Osteoblast (primary cell): ENCODE data around the gene SMS. TPM values are rescaled to one million over a fixed set of nuclear protein-coding genes. Genes with fewer than 3 reads are reported as not detected.
A peak's percentile ranks its signal among the peaks of the same experiment; 100 is the strongest.

ENCODE experiments used
- DNase-seq: peaks from one replicate; pipeline ENCODE4 v3.0.0; 2011; ENCODE audit warnings: low spot score, mixed read lengths; ENCODE audit not compliant: insufficient read length; ENCODE audit errors: missing footprints
- H2AFZ ChIP-seq: 2 replicates; pipeline ENCODE4 v1.6.0; 2011; ENCODE audit warnings: mild to moderate bottlenecking, low read length
- H3K27ac ChIP-seq: 2 replicates; pipeline ENCODE4 v1.5.1; 2011; ENCODE audit warnings: mild to moderate bottlenecking, low read depth, low read length, moderate library complexity
- H3K27me3 ChIP-seq: 2 replicates; pipeline ENCODE4 v1.6.0; 2012; ENCODE audit warnings: mild to moderate bottlenecking, control low read depth, inconsistent platforms, low read length, moderate library complexity; ENCODE audit not compliant: insufficient read depth
- H3K36me3 ChIP-seq: 2 replicates; pipeline ENCODE4 v1.5.1; 2011; ENCODE audit warnings: mild to moderate bottlenecking, low read length, control low read depth, moderate library complexity; ENCODE audit not compliant: insufficient read depth
- H3K4me1 ChIP-seq: 2 replicates; pipeline ENCODE4 v1.5.1; 2011; ENCODE audit warnings: mild to moderate bottlenecking, low read length, control low read depth, moderate library complexity; ENCODE audit not compliant: insufficient read depth
- H3K4me2 ChIP-seq: 2 replicates; pipeline ENCODE4 v1.6.0; 2011; ENCODE audit warnings: mild to moderate bottlenecking, low read length; ENCODE audit not compliant: insufficient read depth
- H3K4me3 ChIP-seq: fragments of 200-600 bp; sonication (generic); 3 replicates; pipeline ENCODE4 v1.5.1; 2012; ENCODE audit warnings: mild to moderate bottlenecking, low read length, inconsistent platforms; ENCODE audit not compliant: insufficient read depth
- H3K79me2 ChIP-seq: 2 replicates; pipeline ENCODE4 v1.6.0; 2012; ENCODE audit warnings: mild to moderate bottlenecking, low read length, control low read depth, inconsistent platforms; ENCODE audit not compliant: insufficient read depth
- H3K9me3 ChIP-seq: 2 replicates; pipeline ENCODE4 v1.5.1; 2011; ENCODE audit warnings: low read depth, low read length, control low read depth
- H4K20me1 ChIP-seq: 2 replicates; pipeline ENCODE4 v1.6.0; 2012; ENCODE audit warnings: mild to moderate bottlenecking, low read length, control low read depth; ENCODE audit not compliant: insufficient read depth
- CTCF ChIP-seq: IDR thresholded peaks from 2 replicates; pipeline ENCODE4 v1.5.1; 2011; ENCODE audit warnings: mild to moderate bottlenecking, low read depth, low read length, moderate library complexity; ENCODE audit errors: extremely low read depth
- total RNA-seq: library from RNA; depleted of rRNA; stranded (reverse); fragments of >200 nt; gene quantifications from 2 replicates; pipeline ENCODE4 v1.2.3, GENCODE V29; 2012

The SMS gene
- total RNA-seq, 1 donor, result 76.0 TPM

GRCh38 chrX:21944136-21944615 is 3.7 kb downstream of the SMS start:
- Histone ChIP-seq H3K36me3 (no peaks in the 10 kb centered on the region), H3K79me2 (peaks cover 61% of the 10 kb centered on the region), H3K4me1 (peaks cover 41% of the 10 kb centered on the region), H3K9me3 (no peaks in the 10 kb centered on the region), H4K20me1 (peaks cover 4% of the 10 kb centered on the region), H3K27me3 (no peaks in the 10 kb centered on the region), H3K4me3 (no peak overlapping the region), H3K4me2 (peak overlapping the region; percentile 49), H3K27ac (peak overlapping the region; percentile 76), H2AFZ (no peak overlapping the region)
- TF ChIP-seq CTCF, result no peak
- no peak for DNase-seq

DNA sequence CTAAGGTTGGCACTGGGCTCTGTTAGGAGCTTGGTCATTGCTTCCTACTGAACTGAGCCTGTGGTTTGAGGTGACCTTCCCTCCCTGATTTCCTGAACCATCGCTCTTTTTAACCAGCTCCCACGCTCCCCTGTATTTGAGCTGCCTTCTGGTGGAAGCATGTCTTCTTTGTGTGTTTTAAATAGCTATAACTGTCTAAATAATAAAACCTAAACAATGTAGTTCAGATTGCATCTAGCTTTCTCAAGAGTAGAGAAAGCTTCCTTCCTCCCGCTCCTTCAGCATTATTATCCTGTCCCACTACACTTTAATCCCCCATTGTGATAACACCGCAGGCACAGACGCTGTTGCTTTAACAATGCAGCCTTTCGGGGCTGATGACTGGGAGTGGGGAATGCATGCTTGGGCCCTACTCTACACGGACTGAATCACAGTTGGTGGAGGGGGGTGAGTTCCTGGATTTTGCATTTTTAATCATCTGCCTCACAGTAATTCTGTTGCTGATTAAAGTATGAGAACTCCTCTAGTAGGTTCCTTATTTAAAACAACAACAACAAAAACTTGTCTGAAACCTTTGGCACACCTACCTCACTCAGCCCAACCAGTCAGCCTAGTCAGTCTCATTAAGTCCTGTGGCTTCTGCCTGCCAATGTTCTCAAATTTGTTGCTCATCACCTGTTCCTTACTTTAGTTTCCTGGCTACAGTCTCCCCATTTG is 6.6 kb downstream of the SMS start:
- Histone ChIP-seq H3K36me3 (no peaks in the 10 kb centered on the region), H3K4me1 (peaks cover 43% of the 10 kb centered on the region), H3K9me3 (no peaks in the 10 kb centered on the region), H3K27me3 (no peaks in the 10 kb centered on the region), H3K4me3 (no peak overlapping the region), H3K79me2 (peaks cover 84% of the 10 kb centered on the region), H2AFZ (no peak overlapping the region), H3K27ac (peak overlapping the region; percentile 54), H3K4me2 (peak overlapping the region; percentile 54), H4K20me1 (peaks cover 4% of the 10 kb centered on the region)
- peak; percentile 77 for DNase-seq
- TF ChIP-seq CTCF, result no peak

- H3K27me3 ChIP-seq, result no peaks in the 10 kb centered on the region
- H3K9me3 ChIP-seq, result no peaks in the 10 kb centered on the region
- peaks cover 85% of the 10 kb centered on the region for H3K79me2 ChIP-seq
- no peak for DNase-seq
- peak overlapping the region; percentile 54 for H3K4me2 ChIP-seq
- peaks cover 4% of the 10 kb centered on the region for H4K20me1 ChIP-seq
- no peak overlapping the region for H3K4me3 ChIP-seq
- no peaks in the 10 kb centered on the region for H3K36me3 ChIP-seq
- peak overlapping the region; percentile 54 for H3K27ac ChIP-seq
- H2AFZ ChIP-seq, result no peak overlapping the region
- no peak for TF ChIP-seq CTCF
- H3K4me1 ChIP-seq, result peaks cover 37% of the 10 kb centered on the region
These were observed 7.2 kb downstream of the SMS start for GRCh38 chrX:21947671-21948070.

GRCh38 chrX:21948897-21949578 is 8.5 kb downstream of the SMS start:
- no peak overlapping the region for H3K4me3 ChIP-seq
- DNase-seq, result no peak
- H4K20me1 ChIP-seq, result peaks cover 4% of the 10 kb centered on the region
- no peaks in the 10 kb centered on the region for H3K9me3 ChIP-seq
- peaks cover 29% of the 10 kb centered on the region for H3K4me1 ChIP-seq
- H3K4me2 ChIP-seq, result no peak overlapping the region
- no peak overlapping the region for H2AFZ ChIP-seq
- H3K27ac ChIP-seq, result no peak overlapping the region
- H3K27me3 ChIP-seq, result no peaks in the 10 kb centered on the region
- no peaks in the 10 kb centered on the region for H3K36me3 ChIP-seq
- no peak for TF ChIP-seq CTCF
- H3K79me2 ChIP-seq, result peaks cover 94% of the 10 kb centered on the region
